Endothelial cell of umbilical vein (primary cell): ENCODE data around the gene MMUT. TPM values are rescaled to one million over a fixed set of nuclear protein-coding genes. Genes with fewer than 3 reads are reported as not detected.

ENCODE experiments used
- BruUV-seq: library from RNA; stranded (reverse); fragments of 400-500 nt; replicated peaks from 2 replicates; lab custom pipeline; 2021; lab: Mats Ljungman, UMichigan
- CTCF ChIA-PET: fragments of 300-600, 350-600 bp; sonication (Branson Sonifier 250); formaldehyde crosslinking; loops from one replicate; lab custom pipeline; 2021; ENCODE audit warnings: antibody characterized with exemption, inconsistent platforms; lab: Charles Lee
- POLR2A ChIA-PET: fragments of 300-600, 350-600 bp; sonication (Branson Sonifier 250); formaldehyde crosslinking; loops from one replicate; lab custom pipeline; 2021; ENCODE audit warnings: antibody characterized with exemption, inconsistent platforms; lab: Charles Lee
- DNase-seq: peaks from one replicate; pipeline ENCODE4 v3.0.0-alpha.2; 2011; ENCODE audit warnings: low read depth, low spot score
- FAIRE-seq: peaks from 2 replicates; lab custom pipeline; 2011; peaks lifted over from hg19 to GRCh38; lab: Jason Lieb, UNC
- H2AFZ ChIP-seq: 2 replicates; pipeline ENCODE4 v1.6.0; 2012; ENCODE audit warnings: low read depth, low read length, control low read depth, inconsistent platforms
- H3K27ac ChIP-seq: 2 replicates; pipeline ENCODE4 v1.5.1; 2011; ENCODE audit warnings: low read depth, mild to moderate bottlenecking, control low read depth, low read length, moderate library complexity; ENCODE audit not compliant: insufficient read depth
- H3K27me3 ChIP-seq, 2 experiments: 2 replicates each; pipeline versions ENCODE4 v1.6.0 to v1.6.1; 2011; ENCODE audit warnings: low read length in 2 of 2, mixed read lengths in 1 of 2; ENCODE audit not compliant: control insufficient read depth in 2 of 2, insufficient read depth in 2 of 2
- H3K36me3 ChIP-seq, 2 experiments: 2 replicates in 1 of 2; 3 replicates in 1 of 2; pipeline ENCODE4 v1.5.1; 2011; ENCODE audit warnings: low read length in 2 of 2, mild to moderate bottlenecking in 1 of 2, moderate library complexity in 1 of 2; ENCODE audit not compliant: control insufficient read depth in 2 of 2, insufficient read depth in 2 of 2; ENCODE audit errors: extremely low read depth in 1 of 2
- H3K4me1 ChIP-seq: 3 replicates; pipeline ENCODE4 v1.5.1; 2011; ENCODE audit warnings: mild to moderate bottlenecking, low read length; ENCODE audit not compliant: control insufficient read depth, insufficient read depth; ENCODE audit errors: extremely low read depth
- H3K4me2 ChIP-seq: 2 replicates; pipeline ENCODE4 v1.6.1; 2011; ENCODE audit warnings: low read length, control low read depth, mixed read lengths; ENCODE audit not compliant: insufficient read depth
- H3K4me3 ChIP-seq, 3 experiments: fragments of 200-600 bp in 1 of 3; sonication (generic), shearing (Covaris generic) in 1 of 3; replicated peaks in 1 of 3; 2 replicates each; pipeline ENCODE4 v1.5.1; 2011 to 2016; ENCODE audit warnings: control low read depth in 3 of 3, low read length in 3 of 3, mild to moderate bottlenecking in 2 of 3, inconsistent platforms in 1 of 3, low read depth in 1 of 3, moderate library complexity in 1 of 3; ENCODE audit not compliant: insufficient read depth in 1 of 3
- H3K79me2 ChIP-seq: 2 replicates; pipeline ENCODE4 v1.6.0; 2012; ENCODE audit warnings: low read length, inconsistent platforms; ENCODE audit not compliant: control insufficient read depth, insufficient read depth
- H3K9ac ChIP-seq: replicated peaks from 2 replicates; pipeline ENCODE3; 2011; ENCODE audit warnings: low read length, control low read depth; ENCODE audit not compliant: insufficient read depth; ENCODE audit errors: extremely low read depth
- H3K9me1 ChIP-seq: replicated peaks from 3 replicates; pipeline ENCODE4 v1.6.0; 2011; ENCODE audit warnings: mild to moderate bottlenecking, low read length; ENCODE audit not compliant: control insufficient read depth, insufficient read depth; ENCODE audit errors: extremely low read depth
- H3K9me3 ChIP-seq: replicated peaks from 2 replicates; pipeline ENCODE4 v1.5.1; 2012; ENCODE audit warnings: low read length, inconsistent platforms; ENCODE audit not compliant: control insufficient read depth, insufficient read depth
- H4K20me1 ChIP-seq: replicated peaks from 2 replicates; pipeline ENCODE3; 2011; ENCODE audit warnings: mild to moderate bottlenecking, low read length; ENCODE audit not compliant: control insufficient read depth, insufficient read depth; ENCODE audit errors: extremely low read depth
- EZH2 ChIP-seq: IDR thresholded peaks from 2 replicates; pipeline ENCODE4 v1.6.1; 2012; ENCODE audit warnings: borderline replicate concordance, low read depth, mild to moderate bottlenecking, moderate library complexity, low read length, inconsistent platforms; ENCODE audit not compliant: severe bottlenecking
- FOS ChIP-seq: IDR thresholded peaks from 2 replicates; pipeline ENCODE4 v1.6.1; 2011; ENCODE audit warnings: mild to moderate bottlenecking, low read length, moderate library complexity, borderline replicate concordance; ENCODE audit not compliant: insufficient read depth
- GATA2 ChIP-seq: IDR thresholded peaks from 2 replicates; pipeline ENCODE4 v1.7.0; 2011; ENCODE audit warnings: low read depth, mild to moderate bottlenecking, moderate library complexity, mixed read lengths, low read length; ENCODE audit not compliant: insufficient read length, insufficient read depth
- JUN ChIP-seq: IDR thresholded peaks from 2 replicates; pipeline ENCODE4 v1.6.1; 2011; ENCODE audit warnings: borderline replicate concordance, low read depth; ENCODE audit not compliant: insufficient read length, insufficient read depth
- MAX ChIP-seq: IDR thresholded peaks from 2 replicates; pipeline ENCODE4 v1.6.1; 2011; ENCODE audit not compliant: insufficient read depth, insufficient read length
- MYC ChIP-seq: IDR thresholded peaks from one replicate; pipeline ENCODE4 v1.6.1; 2011; ENCODE audit warnings: mild to moderate bottlenecking, low read depth, low read length
- POLR2A ChIP-seq: IDR thresholded peaks from 2 replicates; pipeline ENCODE4 v1.6.1; 2012; ENCODE audit warnings: low read depth, mild to moderate bottlenecking, control low read depth, low read length
- POLR2AphosphoS5 ChIP-seq: IDR thresholded peaks from 2 replicates; pipeline ENCODE4 v1.6.1; 2012; ENCODE audit warnings: low read depth, mild to moderate bottlenecking, control low read depth, low read length, moderate library complexity; ENCODE audit not compliant: insufficient read depth
- dilution Hi-C: fragments of 300-500 bp; cut with MboI; formaldehyde crosslinking; loops from one replicate; pipeline ENCODE4 v1.15.0; 2019; ENCODE audit warnings: low sequenced_read_pairs; ENCODE audit not compliant: extremely low pct_ligation_motif_present
- intact Hi-C: fragments of 100-400 bp; cut with micrococcal nuclease; formaldehyde crosslinking; loops from one replicate; pipeline ENCODE4 v1.10.0; 2022
- polyA plus RNA-seq, 4 experiments: library from polyadenylated mRNA; depleted of rRNA in 3 of 4; stranded (reverse) in 3 of 4; unstranded in 1 of 4; fragments of >200 nt; gene quantifications; 2 replicates each; pipeline versions ENCODE4 v1.2.1 to v1.2.3, GENCODE V29; 2011 to 2012; ENCODE audit warnings: missing spikeins in 1 of 4
- total RNA-seq: library from RNA; stranded (reverse); gene quantifications from 2 replicates; pipeline ENCODE4 v1.2.3, GENCODE V29; 2021
- TF ChIP-seq, protein P1 (sequence below), 2 donors: IDR thresholded peaks; 1 replicate in 1 of 2; 2 replicates in 1 of 2; pipeline ENCODE4 v1.5.1; 2011; ENCODE audit warnings: low read length in 2 of 2, mild to moderate bottlenecking in 2 of 2, moderate library complexity in 2 of 2, control low read depth in 1 of 2, inconsistent platforms in 1 of 2, low read depth in 1 of 2; ENCODE audit not compliant: insufficient read depth in 1 of 2; ENCODE audit errors: extremely low read depth in 1 of 2

MMUT gene
- total and polyA plus RNA-seq, 2 donors (not counting 3 experiments of a cell fraction or from before 2014, with no cell fraction given) = 7.8 to 15.7 TPM

DNA sequence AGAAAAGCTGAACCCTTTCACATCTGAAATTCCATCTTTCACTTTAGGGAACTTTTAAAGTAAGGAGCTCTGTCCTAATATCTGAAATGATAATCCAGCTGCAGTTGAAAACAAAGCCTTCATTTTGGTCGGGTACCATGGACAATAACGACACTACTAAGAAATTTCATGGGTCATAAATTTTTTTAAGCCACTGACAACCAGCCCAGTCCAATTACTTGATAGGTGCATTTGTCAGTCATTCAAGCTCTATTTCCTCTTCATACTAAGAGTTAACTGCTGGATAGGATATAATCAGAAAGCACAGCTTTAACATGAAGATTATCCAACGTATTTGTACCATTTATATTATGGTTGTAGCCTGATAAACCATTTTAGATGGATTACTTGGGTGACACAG is 52.5 kb downstream of the MMUT start:
- Histone ChIP-seq H3K27me3 (no peaks in the 10 kb centered on the region), H2AFZ (peak overlapping the region; percentile 61), H3K9me3 (no peaks in the 10 kb centered on the region), H3K9me1 (no peaks in the 10 kb centered on the region), H3K4me3 (no peak overlapping the region), H3K36me3 (no peaks in the 10 kb centered on the region), H3K4me2 (no peak overlapping the region), H4K20me1 (no peaks in the 10 kb centered on the region), H3K79me2 (no peaks in the 10 kb centered on the region), H3K27ac (no peak overlapping the region), H3K9ac (no peak overlapping the region), H3K4me1 (no peaks in the 10 kb centered on the region)
- dilution Hi-C loops (no loop called here), intact Hi-C loops (loop anchor here (1.0 to 10.0 kb wide), 5 partner anchors 84 to 1622 kb away; no protein-coding TSS in a partner anchor)
- ChIA-PET POLR2A (no interaction called here), CTCF (interaction anchor here (0.6 to 3.5 kb wide), 75 partner anchors 9 to 1970 kb away, joined by 3 to 70 read pairs (median 4); partner anchors contain the start of gene OPN5)
- DNase-seq = no peak
- FAIRE-seq = no peak
- TF ChIP-seq, protein P1, sequence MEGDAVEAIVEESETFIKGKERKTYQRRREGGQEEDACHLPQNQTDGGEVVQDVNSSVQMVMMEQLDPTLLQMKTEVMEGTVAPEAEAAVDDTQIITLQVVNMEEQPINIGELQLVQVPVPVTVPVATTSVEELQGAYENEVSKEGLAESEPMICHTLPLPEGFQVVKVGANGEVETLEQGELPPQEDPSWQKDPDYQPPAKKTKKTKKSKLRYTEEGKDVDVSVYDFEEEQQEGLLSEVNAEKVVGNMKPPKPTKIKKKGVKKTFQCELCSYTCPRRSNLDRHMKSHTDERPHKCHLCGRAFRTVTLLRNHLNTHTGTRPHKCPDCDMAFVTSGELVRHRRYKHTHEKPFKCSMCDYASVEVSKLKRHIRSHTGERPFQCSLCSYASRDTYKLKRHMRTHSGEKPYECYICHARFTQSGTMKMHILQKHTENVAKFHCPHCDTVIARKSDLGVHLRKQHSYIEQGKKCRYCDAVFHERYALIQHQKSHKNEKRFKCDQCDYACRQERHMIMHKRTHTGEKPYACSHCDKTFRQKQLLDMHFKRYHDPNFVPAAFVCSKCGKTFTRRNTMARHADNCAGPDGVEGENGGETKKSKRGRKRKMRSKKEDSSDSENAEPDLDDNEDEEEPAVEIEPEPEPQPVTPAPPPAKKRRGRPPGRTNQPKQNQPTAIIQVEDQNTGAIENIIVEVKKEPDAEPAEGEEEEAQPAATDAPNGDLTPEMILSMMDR (IDR thresholded peaks at IDR 0.05; ENCODE audit: extremely low read depth in 1 of 2, insufficient read depth in 1 of 2, low read depth in 1 of 2, low read length in 2 of 2) = no peak
- TF ChIP-seq POLR2AphosphoS5 = no peak
- BruUV-seq = no TSS peak

DNA sequence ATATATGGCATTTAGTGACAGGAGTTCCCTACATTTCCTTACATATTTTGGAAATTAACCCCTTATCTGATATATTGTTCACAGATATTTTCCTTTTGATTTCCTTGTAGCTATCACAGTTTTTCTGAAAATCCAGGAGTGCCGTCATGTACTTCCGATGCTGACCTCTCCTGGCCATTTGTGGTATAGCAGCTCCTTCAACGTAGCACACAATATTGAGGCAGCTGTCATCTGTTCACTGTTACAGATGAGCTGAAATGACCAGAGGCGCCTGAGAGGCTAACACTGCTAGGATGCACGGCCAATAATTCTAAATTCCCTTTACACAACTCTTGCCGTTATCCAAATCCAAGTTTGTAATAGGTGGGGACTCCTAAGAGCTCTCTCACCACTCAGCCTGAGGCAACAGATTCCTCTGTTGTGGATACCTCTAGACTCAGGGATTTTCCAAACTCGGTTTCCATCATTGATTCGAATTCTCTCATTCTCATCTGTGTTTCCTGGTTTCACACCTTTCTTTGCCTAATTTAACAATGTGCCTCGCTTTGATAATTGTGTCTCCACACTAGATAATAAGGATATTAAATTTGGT is 53.0 kb downstream of the MMUT start:
- no peaks in the 10 kb centered on the region for H4K20me1 ChIP-seq
- no peak overlapping the region for H3K4me2 ChIP-seq
- no TSS peak for BruUV-seq
- DNase-seq = peak; percentile 78
- no peaks in the 10 kb centered on the region for H3K4me1 ChIP-seq
- H3K36me3 ChIP-seq = no peaks in the 10 kb centered on the region
- no peaks in the 10 kb centered on the region for H3K27me3 ChIP-seq
- peak overlapping the region; percentile 61 for H2AFZ ChIP-seq
- TF ChIP-seq EZH2 = no peak
- TF ChIP-seq MYC = no peak
- no peak for TF ChIP-seq FOS
- no peak for TF ChIP-seq GATA2
- no peak for TF ChIP-seq JUN
- TF ChIP-seq, protein P1 (IDR thresholded peaks at IDR 0.05; ENCODE audit: extremely low read depth in 1 of 2, insufficient read depth in 1 of 2, low read depth in 1 of 2, low read length in 2 of 2) = peak; percentile 79 to 80
- no peak for TF ChIP-seq MAX
- TF ChIP-seq POLR2A = no peak
- no peak for TF ChIP-seq POLR2AphosphoS5
- H3K4me3 ChIP-seq = no peak overlapping the region
- H3K27ac ChIP-seq = no peak overlapping the region
- no peaks in the 10 kb centered on the region for H3K9me1 ChIP-seq
- H3K9ac ChIP-seq = no peak overlapping the region
- intact Hi-C loops (loop anchor here (1.0 to 10.0 kb wide), 5 partner anchors 84 to 1622 kb away; no protein-coding TSS in a partner anchor), dilution Hi-C loops (no loop called here)
- no peaks in the 10 kb centered on the region for H3K79me2 ChIP-seq
- ChIA-PET POLR2A (no interaction called here), CTCF (interaction anchor here (0.5 to 3.5 kb wide), 88 partner anchors 10 to 1969 kb away, joined by 3 to 70 read pairs (median 4); partner anchors contain the start of gene OPN5)
- no peaks in the 10 kb centered on the region for H3K9me3 ChIP-seq
- peak; percentile 92 for FAIRE-seq
